Cerebellar cortex (tissue), 1 donor: ENCODE data around the gene PEX14.

Experiments
- DNase-seq: peaks from one replicate; pipeline ENCODE4 v3.0.0-alpha.2; 2015; ENCODE audit warnings: low spot score

Gene PEX14

GRCh38 chr1:10544239-10544638 lies 69.5 kb downstream of the PEX14 start:
- DNase-seq: no peak

- no peak for DNase-seq
These were observed 72.1 kb downstream of the PEX14 start for GRCh38 chr1:10546896-10547295.

- no peak for DNase-seq
These were observed 75.3 kb downstream of the PEX14 start for GRCh38 chr1:10549904-10550664.

GRCh38 chr1:10553118-10553517 lies 78.4 kb downstream of the PEX14 start:
- DNase-seq: no peak

GRCh38 chr1:10555635-10556429 lies 81.1 kb downstream of the PEX14 start:
- DNase-seq: no peak

- DNase-seq: no peak
These were observed 81.8 kb downstream of the PEX14 start for GRCh38 chr1:10556430-10557005.

GRCh38 chr1:10557714-10558113 lies 83.0 kb downstream of the PEX14 start:
- DNase-seq: no peak

- no peak for DNase-seq
These were observed 84.6 kb downstream of the PEX14 start for GRCh38 chr1:10559386-10559785.

- DNase-seq: no peak
These were observed 86.7 kb downstream of the PEX14 start for GRCh38 chr1:10561497-10561896.

- no peak for DNase-seq
These were observed 87.2 kb downstream of the PEX14 start for GRCh38 chr1:10561955-10562354.

GRCh38 chr1:10564063-10564462 lies 89.3 kb downstream of the PEX14 start:
- no peak for DNase-seq

- DNase-seq: no peak
These were observed 94.8 kb downstream of the PEX14 start for GRCh38 chr1:10569531-10569930.

- DNase-seq: no peak
These were observed 100.9 kb downstream of the PEX14 start for GRCh38 chr1:10575616-10576015.

GRCh38 chr1:10578070-10578469 lies 103.3 kb downstream of the PEX14 start:
- DNase-seq: no peak

GRCh38 chr1:10583641-10584040 lies 108.9 kb downstream of the PEX14 start:
- no peak for DNase-seq

- no peak for DNase-seq
These were observed 110.5 kb downstream of the PEX14 start for GRCh38 chr1:10585242-10585641.

GRCh38 chr1:10586125-10586524 lies 111.4 kb downstream of the PEX14 start:
- DNase-seq: no peak

GRCh38 chr1:10588640-10589039 lies 113.9 kb downstream of the PEX14 start:
- DNase-seq: no peak

- no peak for DNase-seq
These were observed 114.3 kb downstream of the PEX14 start for GRCh38 chr1:10589074-10589473.

GRCh38 chr1:10591010-10591409 lies 116.3 kb downstream of the PEX14 start:
- DNase-seq: no peak

GRCh38 chr1:10592373-10592772 lies 117.6 kb downstream of the PEX14 start:
- DNase-seq: no peak

GRCh38 chr1:10593750-10594149 lies 119.0 kb downstream of the PEX14 start:
- DNase-seq: no peak

GRCh38 chr1:10594595-10595223 lies 120.0 kb downstream of the PEX14 start:
- DNase-seq: no peak
